Adrenal gland (tissue), 12 donors: Measurements from ENCODE around the gene CNN3. TPM values are rescaled to one million over a fixed set of nuclear protein-coding genes. Genes with fewer than 3 reads are reported as not detected.

Source experiments
- DNase-seq, 7 donors: peaks; one replicate each; pipeline ENCODE4 v3.0.0-alpha.2; 2019 to 2020
- H3K27ac ChIP-seq, 5 donors: fragments of 200-600 bp; sonication (generic) in 4 of 5; 1 replicate in 3 of 5; 2 replicates in 2 of 5; pipeline versions ENCODE4 v1.5.1 to v1.8.0; 2016 to 2020; ENCODE audit warnings: mild to moderate bottlenecking in 1 of 5
- H3K27me3 ChIP-seq: fragments of 200-600 bp; 2 replicates; pipeline ENCODE4 v1.8.0; 2021
- H3K36me3 ChIP-seq, 2 donors: fragments of 200-600 bp; replicated peaks in 1 of 2; 1 replicate in 1 of 2; 2 replicates in 1 of 2; pipeline versions ENCODE4 v1.5.1 to v1.8.0; 2018 to 2022
- H3K4me1 ChIP-seq, 2 donors: fragments of 200-600 bp; replicated peaks in 1 of 2; 1 replicate in 1 of 2; 2 replicates in 1 of 2; pipeline versions ENCODE4 v1.5.1 to v1.8.0; 2018 to 2021
- H3K4me3 ChIP-seq, 4 donors: fragments of 200-600 bp; sonication (generic) in 3 of 4; one replicate each; pipeline ENCODE4 v1.5.1; 2016 to 2018
- H3K9me3 ChIP-seq, 3 donors: fragments of 200-600 bp; sonication (generic) in 1 of 3; replicated peaks in 1 of 3; 1 replicate in 2 of 3; 2 replicates in 1 of 3; pipeline versions ENCODE4 v1.5.1 to v1.8.0; 2016 to 2021
- CTCF ChIP-seq, 6 experiments: fragments of 450-650 bp in 4 of 6; fragments of 200-600 bp in 2 of 6; sonication (generic) in 1 of 6; IDR thresholded peaks; 1 replicate in 5 of 6; 2 replicates in 1 of 6; pipeline versions ENCODE4 v1.5.1 to v1.8.0; 2016 to 2021; ENCODE audit warnings: antibody characterized with exemption in 6 of 6, mild to moderate bottlenecking in 2 of 6, moderate library complexity in 1 of 6
- POLR2A ChIP-seq, 2 donors: fragments of 450-650 bp; IDR thresholded peaks; one replicate each; pipeline ENCODE4 v1.6.1; 2017; ENCODE audit warnings: antibody characterized with exemption in 2 of 2, mild to moderate bottlenecking in 2 of 2, moderate library complexity in 1 of 2
- WGBS, 4 donors: extraction: QIAGEN DNeasy Blood & Tissue Kit in 2 of 4; methylation state at CpG; one replicate each; pipeline versions ENCODE4 v1.1.5 to v1.1.7; 2013 to 2017; 5-methylcytosine and 5-hydroxymethylcytosine counted together
- intact Hi-C, 2 donors: fragments of 100-400 bp; cut with DNase I; formaldehyde crosslinking; loops; one replicate each; pipeline versions ENCODE4 v1.14.1 to v1.15.0; 2022 to 2023
- polyA plus RNA-seq, 3 donors: library from polyadenylated mRNA; stranded (reverse); fragments of 200-250 nt in 2 of 3; fragments of 350-450 nt in 1 of 3; fragmentation: Illumina TruSeq in 1 of 3; extraction: RNeasy Lipid Tissue Mini Kit (QIAGEN cat#74804) in 1 of 3; gene quantifications; one replicate each; pipeline ENCODE4 v1.2.3, GENCODE V29; 2013 to 2014
- total RNA-seq, 9 donors: library from RNA; depleted of rRNA in 4 of 9; stranded (reverse); fragments of >200 nt in 4 of 9; fragments of 120-200 nt in 1 of 9; fragmentation: NEBNext Ultra II Directional in 1 of 9; extraction: Animal tissue kit (Norgen Biotek cat#: 25700) in 1 of 9; gene quantifications; one replicate each; pipeline versions ENCODE4 v1.1.0 to v1.2.4, GENCODE V29; 2013 to 2023
- donor health status: healthy with polysubstance abuse.
- donor health status: Bipolar disorder and iron deficiency.
- donor health status: DM: yes; HTN: yes; CAD: no.
- donor health status: DM: no; HTN: no; CAD: no.
- donor health status: DM: no; HTN: no; CAD: no.
- donor health status: DM: yes; HTN: yes; CAD: no.

CNN3 gene
- total and polyA plus RNA-seq, 12 donors: 97.3 to 766 (median 412) TPM

GRCh38 chr1:94927405-94928175 lies 680 bp upstream of the CNN3 start:
- Histone ChIP-seq H3K9me3 (no peaks in the 10 kb centered on the region), H3K4me1 (peaks cover 38% of the 10 kb centered on the region in 2 donors), H3K36me3 (peaks cover 0 to 9% of the 10 kb centered on the region in 2 donors), H3K4me3 (peak overlapping the region in 3 of 4 donors; percentile 41 to 94 (median 78)), H3K27me3 (no peaks in the 10 kb centered on the region), H3K27ac (peak overlapping the region; percentile 78 to 99 (median 93))
- intact Hi-C loops: loop anchor here in 1 of 2 donors (5.0 to 10.0 kb wide), 2 partner anchors 73 to 110 kb away; no protein-coding TSS in a partner anchor
- WGBS, 4 donors: 9 to 16% (median 12%) methylated on average over 18 to 40 of the region's 40 CpGs
- TF ChIP-seq POLR2A (IDR thresholded peaks at IDR 0.05) (no peak), CTCF (IDR thresholded peaks at IDR 0.05) (no peak)
- DNase-seq: peak in 3 of 7 donors; percentile 37 to 71 (median 63)

DNA sequence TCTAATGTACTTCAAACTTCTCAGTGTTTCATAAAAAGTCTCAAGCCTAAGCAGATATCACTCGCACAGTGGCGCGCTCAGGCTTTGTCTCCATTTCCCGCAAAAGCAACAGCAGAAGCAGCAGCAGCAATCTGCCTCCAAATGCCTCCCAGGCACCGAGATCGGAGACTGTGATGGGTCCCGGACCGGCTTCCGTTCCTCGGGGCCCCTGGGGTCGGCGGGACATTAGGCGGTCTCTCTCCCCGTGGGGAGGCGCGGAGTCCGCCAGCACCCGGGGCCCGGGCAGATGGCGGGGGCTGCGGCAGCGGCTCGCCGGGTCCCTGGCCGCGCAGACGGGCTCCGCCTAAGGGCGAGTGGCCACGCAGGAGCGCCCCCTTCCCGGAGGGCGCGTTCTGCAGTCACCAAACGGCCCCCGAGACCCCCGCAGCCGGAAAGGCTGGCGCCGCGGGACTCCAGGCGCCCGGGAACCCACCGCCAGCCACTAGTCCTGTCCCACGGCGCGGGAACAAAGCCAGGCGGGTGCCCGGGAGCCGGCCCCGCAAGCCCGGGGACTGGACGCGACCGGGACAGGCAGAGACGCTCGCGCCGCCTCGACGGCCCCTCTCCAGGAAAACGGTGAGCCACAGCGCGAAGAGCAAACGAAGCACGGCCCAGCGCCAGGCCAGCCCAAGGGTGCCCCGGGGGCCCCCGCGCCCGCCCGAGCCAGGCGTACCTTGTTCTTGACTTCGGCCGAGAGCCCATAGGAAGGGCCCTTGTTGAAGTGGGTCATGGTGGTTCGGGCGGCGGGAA lies 590 bp downstream of the CNN3 start:
- DNase-seq: peak in 6 of 7 donors; percentile 42 to 66 (median 59)
- intact Hi-C loops: loop anchor here in 1 of 2 donors (5.0 to 10.0 kb wide), 2 partner anchors 72 to 111 kb away; no protein-coding TSS in a partner anchor
- H3K4me3 ChIP-seq: peak overlapping the region; percentile 20 to 94 (median 66)
- H3K9me3 ChIP-seq: no peaks in the 10 kb centered on the region
- H3K27ac ChIP-seq: peak overlapping the region; percentile 93 to 99 (median 95)
- H3K4me1 ChIP-seq: peaks cover 49 to 51% of the 10 kb centered on the region in 2 donors
- 0 to 5% (median 1%) methylated on average over 5 to 78 of the region's 78 CpGs for WGBS, 4 donors
- TF ChIP-seq CTCF (IDR thresholded peaks at IDR 0.05) (peak in 3 of 6 experiments; percentile 6 to 47 (median 34)), POLR2A (IDR thresholded peaks at IDR 0.05) (no peak)
- H3K27me3 ChIP-seq: no peaks in the 10 kb centered on the region
- H3K36me3 ChIP-seq: peaks cover 0 to 14% of the 10 kb centered on the region in 2 donors

DNA sequence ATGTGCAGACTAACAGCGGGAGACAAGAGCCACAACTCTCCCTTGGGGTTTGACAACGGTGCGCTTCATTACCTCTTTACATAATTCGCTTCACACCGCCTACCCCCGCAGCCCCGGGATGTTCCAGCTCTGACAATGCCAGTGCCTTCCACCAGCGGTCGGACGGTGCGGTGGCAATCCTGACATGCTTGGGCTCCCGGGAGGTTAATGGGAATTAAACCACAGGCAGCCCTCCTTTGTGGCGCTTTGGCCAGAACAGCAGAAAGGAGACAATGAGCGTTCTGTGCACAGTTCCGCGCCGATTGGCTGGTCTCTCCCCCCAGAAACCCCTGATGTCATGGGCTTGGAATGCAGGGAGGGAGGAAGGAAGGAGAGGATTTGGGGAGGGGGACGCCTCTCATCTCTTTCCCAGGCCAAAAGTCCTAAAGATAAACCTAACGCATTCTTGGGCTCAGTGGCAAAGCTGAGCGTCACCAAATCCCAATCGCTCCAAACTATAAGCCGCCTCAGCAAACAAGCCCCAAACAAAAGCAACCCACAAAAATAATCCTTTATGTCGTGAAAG lies 1.3 kb downstream of the CNN3 start:
- no peaks in the 10 kb centered on the region for H3K9me3 ChIP-seq
- no peaks in the 10 kb centered on the region for H3K27me3 ChIP-seq
- peak overlapping the region; percentile 93 to 99 (median 95) for H3K27ac ChIP-seq
- intact Hi-C loops: loop anchor here in 1 of 2 donors (5.0 to 10.0 kb wide), 2 partner anchors 71 to 112 kb away; no protein-coding TSS in a partner anchor
- WGBS, 4 donors: 0 to 7% (median 2%) methylated on average over 12 to 23 of the region's 23 CpGs
- peaks cover 0 to 17% of the 10 kb centered on the region in 2 donors for H3K36me3 ChIP-seq
- H3K4me3 ChIP-seq: peak overlapping the region; percentile 20 to 94 (median 66)
- peak; percentile 67 to 88 (median 76) for DNase-seq
- peaks cover 53 to 58% of the 10 kb centered on the region in 2 donors for H3K4me1 ChIP-seq
- TF ChIP-seq CTCF (IDR thresholded peaks at IDR 0.05) (peak in 2 of 6 experiments; percentile 8 to 15), POLR2A (IDR thresholded peaks at IDR 0.05) (peak; percentile 16 to 86)
